Fibroblast of pulmonary artery (primary cell): ENCODE data around the gene WDPCP.
"Not testable (repeated sequence)": the region's sequence is repeated elsewhere in the genome, so short reads cannot be mapped to it uniquely, and the experiment has no call there.

Experiments used
- DNase-seq: peaks from one replicate; pipeline ENCODE4 v3.0.0-alpha.2; 2010; ENCODE audit warnings: low read depth
- H3K4me3 ChIP-seq: replicated peaks from 2 replicates; pipeline ENCODE4 v1.5.1; 2011; ENCODE audit warnings: low read depth, mild to moderate bottlenecking, control low read depth, low read length, moderate library complexity
- CTCF ChIP-seq: IDR thresholded peaks from 2 replicates; pipeline ENCODE4 v1.5.1; 2011; ENCODE audit warnings: mild to moderate bottlenecking, control low read depth, low read length, inconsistent platforms; ENCODE audit errors: missing control alignments

The WDPCP gene

GRCh38 chr2:63163161-63163820 is 425.0 kb downstream of the WDPCP start:
- TF ChIP-seq CTCF = no peak
- H3K4me3 ChIP-seq = no peak overlapping the region
- no peak for DNase-seq

- no peak overlapping the region for H3K4me3 ChIP-seq
- TF ChIP-seq CTCF = no peak
- DNase-seq = no peak
These were observed 429.0 kb downstream of the WDPCP start for GRCh38 chr2:63159262-63159661.

DNA sequence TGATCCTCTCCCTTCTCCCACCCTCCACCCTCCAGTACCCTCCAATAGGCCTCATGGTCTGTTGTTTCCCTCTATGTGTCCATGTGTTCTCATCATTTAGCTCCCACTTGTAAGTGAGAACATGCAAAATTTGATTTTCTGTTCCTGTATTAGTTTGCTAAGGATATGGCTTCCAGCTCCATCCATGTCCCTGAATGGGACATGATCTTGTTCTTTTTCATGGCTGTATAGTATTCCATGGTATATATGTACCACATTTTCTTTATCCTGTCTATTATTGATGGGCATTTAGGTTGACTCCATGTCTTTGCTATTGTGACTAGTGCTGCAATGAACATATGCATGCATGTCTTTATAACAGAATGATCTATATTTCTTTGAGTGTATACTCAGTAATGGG is 451.6 kb downstream of the WDPCP start:
- DNase-seq, H3K4me3 ChIP-seq: not testable (repeated sequence)

- H3K4me3 ChIP-seq = no peak overlapping the region
These were observed 456.3 kb downstream of the WDPCP start for GRCh38 chr2:63132020-63132419.

DNA sequence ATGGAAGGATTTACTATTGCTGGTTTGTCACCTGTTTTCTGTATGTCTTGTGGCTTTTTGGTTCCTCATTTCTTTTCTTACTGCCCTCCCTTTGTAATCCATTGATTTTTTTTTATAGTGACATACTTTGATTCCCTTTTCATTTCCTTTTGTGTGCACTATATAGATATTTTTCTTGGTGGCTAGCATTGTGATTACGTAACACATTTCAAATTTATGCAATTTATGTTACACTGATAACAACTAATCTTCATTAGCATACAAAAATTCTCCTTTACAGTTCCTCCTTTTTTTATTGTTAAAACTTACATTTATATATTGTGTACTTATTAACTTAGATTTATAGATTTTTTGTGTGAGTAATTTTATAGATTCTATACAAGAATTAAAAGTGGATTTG is 457.1 kb downstream of the WDPCP start:
- DNase-seq = no peak
- TF ChIP-seq CTCF = no peak

More at GRCh38 chr2:63132020-63132419, 456.3 kb downstream of the WDPCP start:
- DNase-seq = no peak
- TF ChIP-seq CTCF = no peak

GRCh38 chr2:63127594-63127993 is 460.7 kb downstream of the WDPCP start:
- DNase-seq = no peak
- H3K4me3 ChIP-seq = no peak overlapping the region
- TF ChIP-seq CTCF = no peak

More for the DNA sequence above, 457.1 kb downstream of the WDPCP start:
- H3K4me3 ChIP-seq = no peak overlapping the region

DNA sequence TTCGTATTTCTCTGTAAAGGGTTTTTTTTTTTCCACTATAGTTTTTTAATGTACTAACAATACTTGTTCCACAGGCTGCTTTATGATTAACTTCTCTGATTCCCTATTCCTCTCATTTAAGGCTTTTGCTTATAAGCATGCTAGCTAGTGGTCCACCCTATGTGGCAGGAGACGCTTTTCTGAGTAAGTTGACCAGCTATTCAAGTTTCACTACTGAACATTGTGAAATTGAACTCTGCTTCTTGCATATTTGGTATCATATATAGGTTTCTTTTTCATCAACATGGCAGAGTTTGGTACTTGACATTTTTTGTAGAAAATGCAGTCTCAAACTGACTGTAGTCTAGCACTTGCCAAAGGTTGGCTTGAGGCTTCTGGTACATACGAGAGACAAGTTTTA is 463.4 kb downstream of the WDPCP start:
- no peak for TF ChIP-seq CTCF
- DNase-seq = no peak
- no peak overlapping the region for H3K4me3 ChIP-seq
